HG03457 (cell line): Measurements from ENCODE around the gene FGF21.
"Not testable (repeated sequence)": the region's sequence is repeated elsewhere in the genome, so short reads cannot be mapped to it uniquely, and the experiment has no call there.

Source experiments
- ATAC-seq: cut with Tn5 transposase; IDR thresholded peaks from one replicate; pipeline ENCODE4 v1.9.1; 2021; ENCODE audit warnings: moderate number of reproducible peaks; ENCODE audit not compliant: unreplicated experiment

The FGF21 gene

GRCh38 chr19:48786422-48786821 is 31.1 kb downstream of the FGF21 start:
- not testable (repeated sequence) for ATAC-seq

GRCh38 chr19:48787331-48787730 is 32.0 kb downstream of the FGF21 start:
- not testable (repeated sequence) for ATAC-seq

- no peak for ATAC-seq
Measured at GRCh38 chr19:48793271-48793670, 37.9 kb downstream of the FGF21 start.

GRCh38 chr19:48794291-48794690 is 39.0 kb downstream of the FGF21 start:
- ATAC-seq: no peak

- ATAC-seq: no peak
Measured at GRCh38 chr19:48795055-48795684, 39.8 kb downstream of the FGF21 start.

GRCh38 chr19:48795685-48796070 is 40.4 kb downstream of the FGF21 start:
- ATAC-seq: no peak

GRCh38 chr19:48796298-48797083 is 41.2 kb downstream of the FGF21 start:
- ATAC-seq: no peak

- no peak for ATAC-seq
Measured at GRCh38 chr19:48797103-48797502, 41.8 kb downstream of the FGF21 start.

GRCh38 chr19:48798937-48799336 is 43.6 kb downstream of the FGF21 start:
- no peak for ATAC-seq

GRCh38 chr19:48799358-48800300 is 44.3 kb downstream of the FGF21 start:
- no peak for ATAC-seq

GRCh38 chr19:48802623-48803022 is 47.3 kb downstream of the FGF21 start:
- no peak for ATAC-seq

- ATAC-seq: no peak
Measured at GRCh38 chr19:48804496-48804895, 49.2 kb downstream of the FGF21 start.

GRCh38 chr19:48805452-48805851 is 50.1 kb downstream of the FGF21 start:
- no peak for ATAC-seq

- ATAC-seq: no peak
Measured at GRCh38 chr19:48806518-48806817, 51.1 kb downstream of the FGF21 start.

- no peak for ATAC-seq
Measured at GRCh38 chr19:48806818-48807589, 51.7 kb downstream of the FGF21 start.

GRCh38 chr19:48807590-48808308 is 52.4 kb downstream of the FGF21 start:
- no peak for ATAC-seq
